GM12878 (cell line): Measurements from ENCODE around the gene TIMM17B. TPM values are rescaled to one million over a fixed set of nuclear protein-coding genes. Genes with fewer than 3 reads are reported as not detected.

Source experiments
- ATAC-seq: fragments of 200-7000 bp; cut with Tn5 transposase; 3 replicates; pipeline ENCODE4 v1.9.1; 2020; ENCODE audit warnings: mild to moderate bottlenecking, moderate library complexity
- BruUV-seq: library from RNA; stranded (reverse); fragments of 400-500 nt; replicated peaks from 2 replicates; lab custom pipeline; 2021; lab: Mats Ljungman, UMichigan
- CTCF ChIA-PET: fragments of 300-600 bp; sonication (Branson Sonifier 250); formaldehyde crosslinking; extraction: SDS; loops from one replicate; lab custom pipeline; 2021; ENCODE audit warnings: inconsistent platforms; lab: Yijun Ruan, JAX
- POLR2A ChIA-PET: fragments of 350-600 bp; formaldehyde crosslinking; extraction: SDS; loops from one replicate; lab custom pipeline; 2021; ENCODE audit warnings: inconsistent platforms; lab: Charles Lee
- RAD21 ChIA-PET: fragments of 300-600 bp; sonication (Branson Sonifier 250); formaldehyde crosslinking; loops from one replicate; lab custom pipeline; 2023; ENCODE audit warnings: antibody characterized with exemption; ENCODE audit not compliant: unreplicated experiment; lab: Charles Lee
- SMC1A ChIA-PET: fragments of 300-600 bp; sonication (Branson Sonifier 250); formaldehyde crosslinking; loops from one replicate; lab custom pipeline; 2023; ENCODE audit not compliant: unreplicated experiment, uncharacterized antibody; lab: Charles Lee
- DNase-seq: peaks from one replicate; pipeline ENCODE4 v3.0.0-alpha.2; 2011; ENCODE audit warnings: low read depth, low spot score
- FAIRE-seq: peaks from 3 replicates; lab custom pipeline; 2011; peaks lifted over from hg19 to GRCh38; lab: Jason Lieb, UNC
- H2AFZ ChIP-seq: 2 replicates; pipeline ENCODE4 v1.6.0; 2011; ENCODE audit warnings: low read depth, low read length, control low read depth; ENCODE audit not compliant: control insufficient read depth
- H3K27ac ChIP-seq: 2 replicates; pipeline ENCODE4 v1.5.1; 2011; ENCODE audit warnings: control low read depth; ENCODE audit not compliant: control insufficient read depth, insufficient read depth
- H3K27me3 ChIP-seq, 2 experiments: replicated peaks in 1 of 2; 2 replicates each; pipeline versions ENCODE4 v1.6.0 to v1.6.1; 2011; ENCODE audit warnings: low read length in 1 of 2; ENCODE audit not compliant: control insufficient read depth in 2 of 2, insufficient read depth in 2 of 2
- H3K36me3 ChIP-seq, 2 experiments: 2 replicates each; pipeline ENCODE4 v1.5.1; 2011; ENCODE audit warnings: low read length in 1 of 2; ENCODE audit not compliant: control insufficient read depth in 2 of 2, insufficient read depth in 2 of 2
- H3K4me1 ChIP-seq: 2 replicates; pipeline ENCODE4 v1.6.1; 2011; ENCODE audit warnings: mild to moderate bottlenecking, low read length, moderate library complexity, mixed read lengths; ENCODE audit not compliant: control insufficient read depth, insufficient read depth
- H3K4me2 ChIP-seq: 2 replicates; pipeline ENCODE4 v1.6.0; 2011; ENCODE audit warnings: control low read depth; ENCODE audit not compliant: control insufficient read depth, insufficient read depth
- H3K4me3 ChIP-seq: fragments of 200-600 bp; sonication (generic); 2 replicates; pipeline ENCODE4 v1.5.1; 2016
- H3K79me2 ChIP-seq: 2 replicates; pipeline ENCODE4 v1.6.0; 2011; ENCODE audit warnings: low read length; ENCODE audit not compliant: control insufficient read depth, insufficient read depth
- H3K9ac ChIP-seq: 2 replicates; pipeline ENCODE4 v1.8.0; 2011; ENCODE audit warnings: low read length, control low read depth, mixed read lengths; ENCODE audit not compliant: control insufficient read depth, insufficient read depth
- H3K9me3 ChIP-seq: replicated peaks from 3 replicates; pipeline ENCODE4 v1.5.1; 2011; ENCODE audit warnings: mild to moderate bottlenecking, low read length; ENCODE audit not compliant: control insufficient read depth, insufficient read depth
- H4K20me1 ChIP-seq: 2 replicates; pipeline ENCODE4 v1.6.0; 2011; ENCODE audit not compliant: control insufficient read depth, insufficient read depth
- POLR2AphosphoS5 ChIP-seq: IDR thresholded peaks from 2 replicates; pipeline ENCODE4 v1.6.1; 2011; ENCODE audit warnings: mild to moderate bottlenecking, low read length, inconsistent platforms
- SPI1 ChIP-seq: IDR thresholded peaks from 2 replicates; pipeline ENCODE4 v1.6.1; 2011; ENCODE audit warnings: low read depth, mild to moderate bottlenecking, low read length, moderate library complexity, borderline replicate concordance; ENCODE audit not compliant: insufficient read depth
- TCF12 ChIP-seq: IDR thresholded peaks from 2 replicates; pipeline ENCODE4 v1.6.1; 2011; ENCODE audit warnings: low read depth, mild to moderate bottlenecking, low read length
- WGBS: methylation state at CpG from one replicate; pipeline ENCODE4 v1.1.6; 2016; ENCODE audit warnings: low lambda C conversion rate; ENCODE audit not compliant: insufficient replicate concordance, insufficient coverage; ENCODE audit errors: missing lambda C conversion rate; 5-methylcytosine and 5-hydroxymethylcytosine counted together
- in situ Hi-C: fragments of 300-500 bp; cut with MboI; formaldehyde crosslinking; loops from 9 replicates; pipeline ENCODE4 v1.14.3; 2018; ENCODE audit warnings: mixed read lengths
- intact Hi-C: fragments of 100-400 bp; cut with micrococcal nuclease; formaldehyde crosslinking; loops from one replicate; pipeline ENCODE4 v1.14.2; 2022; ENCODE audit not compliant: unreplicated experiment
- polyA plus RNA-seq, 11 experiments: library from polyadenylated mRNA; depleted of rRNA in 4 of 11; unstranded in 6 of 11; stranded (reverse) in 5 of 11; fragments of >200 nt; fragmentation: Nextera tagmentation in 4 of 11; fragmentation: Illumina TruSeq in 1 of 11; extraction: Ambion mirVana in 4 of 11; extraction: Trizol in 1 of 11; gene quantifications; 1 replicate in 1 of 11; 2 replicates in 10 of 11; pipeline versions ENCODE4 v1.2.1 to v1.2.3, GENCODE V29; 2011 to 2016; ENCODE audit warnings: inconsistent platforms in 2 of 11, missing spikeins in 2 of 11, low read depth in 1 of 11
- total RNA-seq, 4 experiments: library from RNA; depleted of rRNA in 3 of 4; stranded (reverse); fragments of >200 nt in 3 of 4; fragmentation: Illumina TruSeq in 1 of 4; extraction: Trizol in 1 of 4; gene quantifications; 2 replicates each; pipeline versions ENCODE4 v1.2.1 to v1.2.3, GENCODE V29; 2013 to 2021
- TF ChIP-seq, protein P1 (sequence below): fragments of 450-650 bp; IDR thresholded peaks from 2 replicates; pipeline ENCODE4 v1.6.1; 2017; ENCODE audit warnings: mild to moderate bottlenecking, moderate library complexity

The TIMM17B gene
- total and polyA plus RNA-seq, 10 of the 15 experiments (the other 5 are each of a cell fraction or from before 2014, with no cell fraction given), result 4.5 to 88.7 (median 47.5) TPM

DNA sequence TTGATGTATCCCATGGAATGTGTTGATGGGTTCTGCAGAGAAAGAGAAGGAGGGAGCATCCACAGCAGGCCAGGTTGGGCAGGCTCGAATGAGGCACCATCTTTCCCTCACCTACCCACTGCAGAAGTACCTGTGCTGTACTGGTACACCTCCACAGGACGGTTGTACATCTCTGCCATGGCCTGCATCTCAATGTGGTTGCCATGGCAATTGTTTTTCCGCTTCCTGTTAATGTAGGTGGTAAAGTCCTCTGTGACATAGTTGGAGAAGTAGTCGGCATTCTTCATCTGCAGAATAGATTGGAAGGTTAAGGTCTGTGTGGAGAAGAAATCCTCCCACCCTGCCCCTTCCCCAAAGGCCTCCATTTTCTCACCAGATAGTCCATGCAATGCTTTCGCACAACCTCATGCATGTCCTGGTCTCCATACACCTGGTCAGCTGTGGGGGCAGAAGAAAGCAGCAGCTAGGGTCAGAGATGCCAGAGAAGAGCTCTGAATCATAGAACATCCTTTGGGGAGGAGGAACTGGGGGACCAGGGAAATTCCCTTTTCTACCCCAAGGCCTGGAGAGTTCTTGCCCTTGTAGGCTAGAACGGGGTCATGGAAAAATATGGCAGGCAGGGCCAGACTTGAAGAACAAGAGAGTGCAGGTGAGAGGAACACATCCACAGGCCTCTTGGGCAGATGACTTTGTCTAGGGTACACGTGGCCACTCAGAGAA, 37.2 kb upstream of the TIMM17B start:
- Histone ChIP-seq H3K9me3 (no peaks in the 10 kb centered on the region; the same call in 2 of the 3 replicates), H3K4me1 (peaks cover 55% of the 10 kb centered on the region), H3K79me2 (peaks cover 24% of the 10 kb centered on the region), H3K27me3 (no peaks in the 10 kb centered on the region), H3K4me2 (peak overlapping the region; percentile 38; the same call in 1 of the 2 replicates), H2AFZ (no peak overlapping the region), H3K4me3 (no peak overlapping the region), H3K36me3 (peaks cover 2 to 8% of the 10 kb centered on the region in 2 experiments; a peak in 3 of 4 replicates), H3K27ac (peak overlapping the region; percentile 83), H3K9ac (no peak overlapping the region), H4K20me1 (no peaks in the 10 kb centered on the region)
- TF ChIP-seq POLR2AphosphoS5 (0 out of 2 replicates have a peak, but pooled peaks have one; percentile 12), TCF12 (no peak), SPI1 (peak; percentile 25; the same call in 1 of the 2 replicates)
- TF ChIP-seq, protein P1, sequence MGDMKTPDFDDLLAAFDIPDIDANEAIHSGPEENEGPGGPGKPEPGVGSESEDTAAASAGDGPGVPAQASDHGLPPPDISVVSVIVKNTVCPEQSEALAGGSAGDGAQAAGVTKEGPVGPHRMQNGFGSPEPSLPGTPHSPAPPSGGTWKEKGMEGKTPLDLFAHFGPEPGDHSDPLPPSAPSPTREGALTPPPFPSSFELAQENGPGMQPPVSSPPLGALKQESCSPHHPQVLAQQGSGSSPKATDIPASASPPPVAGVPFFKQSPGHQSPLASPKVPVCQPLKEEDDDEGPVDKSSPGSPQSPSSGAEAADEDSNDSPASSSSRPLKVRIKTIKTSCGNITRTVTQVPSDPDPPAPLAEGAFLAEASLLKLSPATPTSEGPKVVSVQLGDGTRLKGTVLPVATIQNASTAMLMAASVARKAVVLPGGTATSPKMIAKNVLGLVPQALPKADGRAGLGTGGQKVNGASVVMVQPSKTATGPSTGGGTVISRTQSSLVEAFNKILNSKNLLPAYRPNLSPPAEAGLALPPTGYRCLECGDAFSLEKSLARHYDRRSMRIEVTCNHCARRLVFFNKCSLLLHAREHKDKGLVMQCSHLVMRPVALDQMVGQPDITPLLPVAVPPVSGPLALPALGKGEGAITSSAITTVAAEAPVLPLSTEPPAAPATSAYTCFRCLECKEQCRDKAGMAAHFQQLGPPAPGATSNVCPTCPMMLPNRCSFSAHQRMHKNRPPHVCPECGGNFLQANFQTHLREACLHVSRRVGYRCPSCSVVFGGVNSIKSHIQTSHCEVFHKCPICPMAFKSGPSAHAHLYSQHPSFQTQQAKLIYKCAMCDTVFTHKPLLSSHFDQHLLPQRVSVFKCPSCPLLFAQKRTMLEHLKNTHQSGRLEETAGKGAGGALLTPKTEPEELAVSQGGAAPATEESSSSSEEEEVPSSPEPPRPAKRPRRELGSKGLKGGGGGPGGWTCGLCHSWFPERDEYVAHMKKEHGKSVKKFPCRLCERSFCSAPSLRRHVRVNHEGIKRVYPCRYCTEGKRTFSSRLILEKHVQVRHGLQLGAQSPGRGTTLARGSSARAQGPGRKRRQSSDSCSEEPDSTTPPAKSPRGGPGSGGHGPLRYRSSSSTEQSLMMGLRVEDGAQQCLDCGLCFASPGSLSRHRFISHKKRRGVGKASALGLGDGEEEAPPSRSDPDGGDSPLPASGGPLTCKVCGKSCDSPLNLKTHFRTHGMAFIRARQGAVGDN, result 0 out of 2 replicates have a peak, but pooled peaks have one; percentile 11
- FAIRE-seq (no peak), DNase-seq (no peak), ATAC-seq (no peak)
- intact Hi-C loops, result loop anchor here (5.0 kb wide), 2 partner anchors 132 to 852 kb away; partner anchors contain the start of gene HDAC6
- BruUV-seq, result no TSS peak
- RAD21 ChIA-PET, result no interaction called here
- POLR2A ChIA-PET, result no interaction called here
- SMC1A ChIA-PET, result no interaction called here
- CTCF ChIA-PET, result no interaction called here
- WGBS, result 56% methylated on average over 7 of the region's 7 CpGs
- in situ Hi-C loops, result loop anchor here (25.0 kb wide), 1 partner anchor 1722 kb away; the partner anchor contains the start of gene CDK16
